B cell (primary cell): Measurements from ENCODE around the gene ATP10A. TPM values are rescaled to one million over a fixed set of nuclear protein-coding genes. Genes with fewer than 3 reads are reported as not detected.

Experiments
- ATAC-seq: fragments of 200-7000 bp; cut with Tn5 transposase; one replicate; pipeline ENCODE4 v1.10.0; 2021; ENCODE audit warnings: low read depth, mild to moderate bottlenecking, moderate number of reproducible peaks, moderate library complexity
- CTCF ChIA-PET: fragments of 350-600 bp; sonication (Branson Sonifier 250); formaldehyde crosslinking; loops from one replicate; lab custom pipeline; 2021; ENCODE audit warnings: antibody characterized with exemption, inconsistent platforms; lab: Charles Lee
- POLR2A ChIA-PET: fragments of 350-600 bp; sonication (Branson Sonifier 250); formaldehyde crosslinking; loops from one replicate; lab custom pipeline; 2021; ENCODE audit warnings: antibody characterized with exemption; lab: Charles Lee
- DNase-seq: peaks from one replicate; pipeline ENCODE4 v3.0.0; 2013
- H2AFZ ChIP-seq: 2 replicates; pipeline ENCODE4 v1.6.1; 2012; ENCODE audit warnings: mild to moderate bottlenecking, low read depth, low read length; ENCODE audit not compliant: insufficient read depth, poor library complexity, severe bottlenecking
- H3K27ac ChIP-seq, 2 donors: 1 replicate in 1 of 2; 2 replicates in 1 of 2; pipeline ENCODE4 v1.5.1; 2012 to 2013; ENCODE audit warnings: low read length in 2 of 2, mild to moderate bottlenecking in 2 of 2, moderate library complexity in 1 of 2
- H3K27me3 ChIP-seq, 4 experiments: fragments of 200-600 bp in 1 of 4; sonication (generic) in 1 of 4; replicated peaks in 1 of 4; 1 replicate in 2 of 4; 2 replicates in 2 of 4; pipeline versions ENCODE4 v1.6.1 to v1.7.0; 2013 to 2016; ENCODE audit warnings: low read length in 3 of 4, mild to moderate bottlenecking in 2 of 4, mixed read lengths in 1 of 4, moderate library complexity in 1 of 4; ENCODE audit not compliant: insufficient read depth in 4 of 4, control insufficient read depth in 3 of 4; ENCODE audit errors: control extremely low read depth in 1 of 4
- H3K36me3 ChIP-seq, 2 experiments: replicated peaks in 1 of 2; 1 replicate in 1 of 2; 2 replicates in 1 of 2; pipeline versions ENCODE4 v1.6.1 to v1.7.1; 2013; ENCODE audit warnings: low read length in 1 of 2; ENCODE audit not compliant: insufficient read depth in 2 of 2, control insufficient read depth in 1 of 2; ENCODE audit errors: control extremely low read depth in 1 of 2, extremely low read depth in 1 of 2
- H3K4me1 ChIP-seq, 2 donors: fragments of 200-600 bp in 1 of 2; sonication (generic) in 1 of 2; 1 replicate in 1 of 2; 2 replicates in 1 of 2; pipeline versions ENCODE4 v1.5.1 to v1.6.1; 2013 to 2017; ENCODE audit warnings: low read length in 2 of 2; ENCODE audit not compliant: control insufficient read depth in 2 of 2, insufficient read depth in 2 of 2
- H3K4me2 ChIP-seq: replicated peaks from 2 replicates; pipeline ENCODE3; 2012; ENCODE audit warnings: mild to moderate bottlenecking, low read depth, low read length; ENCODE audit not compliant: poor library complexity, severe bottlenecking
- H3K4me3 ChIP-seq, 5 experiments: fragments of 200-600 bp in 1 of 5; sonication (generic) in 1 of 5; 1 replicate in 3 of 5; 2 replicates in 2 of 5; pipeline versions ENCODE4 v1.5.1 to v1.7.0; 2011 to 2016; ENCODE audit warnings: low read length in 4 of 5, mild to moderate bottlenecking in 4 of 5, low read depth in 2 of 5, control low read depth in 1 of 5, moderate library complexity in 1 of 5; ENCODE audit not compliant: insufficient read depth in 1 of 5; ENCODE audit errors: control extremely low read depth in 1 of 5, extremely low read depth in 1 of 5
- H3K79me2 ChIP-seq: fragments of 200-600 bp; sonication (generic); one replicate; pipeline ENCODE4 v1.6.0; 2016; ENCODE audit warnings: low read length; ENCODE audit not compliant: control insufficient read depth, insufficient read depth
- H3K9ac ChIP-seq: fragments of 200-600 bp; sonication (generic); 2 replicates; pipeline ENCODE4 v1.6.1; 2017; ENCODE audit warnings: mild to moderate bottlenecking, low read length, moderate library complexity
- H3K9me3 ChIP-seq, 3 donors: one replicate each; pipeline versions ENCODE4 v1.6.1 to v1.7.1; 2013; ENCODE audit warnings: low read length in 2 of 3; ENCODE audit not compliant: control insufficient read depth in 2 of 3, insufficient read depth in 1 of 3; ENCODE audit errors: control extremely low read depth in 1 of 3
- H4K20me1 ChIP-seq: 2 replicates; pipeline ENCODE4 v1.6.0; 2012; ENCODE audit warnings: mild to moderate bottlenecking, low read length; ENCODE audit not compliant: insufficient read depth, control insufficient read depth, poor library complexity, severe bottlenecking
- H3K27ac Mint-ChIP-seq: one replicate; pipeline ENCODE4 v1.8.0; 2021; ENCODE audit warnings: mixed read lengths
- H3K27me3 Mint-ChIP-seq: one replicate; pipeline ENCODE4 v1.8.0; 2021; ENCODE audit warnings: mixed read lengths
- H3K4me1 Mint-ChIP-seq: one replicate; pipeline ENCODE4 v1.8.0; 2021; ENCODE audit warnings: mixed read lengths
- H3K4me3 Mint-ChIP-seq: one replicate; pipeline ENCODE4 v1.8.0; 2021; ENCODE audit warnings: mixed read lengths
- H3K9me3 Mint-ChIP-seq: one replicate; pipeline ENCODE4 v1.8.0; 2022; ENCODE audit warnings: mixed read lengths; ENCODE audit not compliant: insufficient read depth
- EZH2 ChIP-seq: IDR thresholded peaks from 2 replicates; pipeline ENCODE4 v1.6.1; 2012; ENCODE audit warnings: borderline replicate concordance, low read depth, mild to moderate bottlenecking, moderate library complexity, low read length; ENCODE audit not compliant: insufficient read depth, poor library complexity, severe bottlenecking
- WGBS: methylation state at CpG from one replicate; pipeline ENCODE4 v1.1.5; 2013; ENCODE audit warnings: missing lambda C conversion rate; ENCODE audit not compliant: insufficient coverage; 5-methylcytosine and 5-hydroxymethylcytosine counted together
- intact Hi-C: fragments of 100-400 bp; cut with micrococcal nuclease; formaldehyde crosslinking; loops from one replicate; pipeline ENCODE4 v1.10.0; 2022
- polyA plus RNA-seq: library from polyadenylated mRNA; depleted of rRNA; stranded (reverse); fragments of >200 nt; gene quantifications from 2 replicates; pipeline ENCODE4 v1.2.3, GENCODE V29; 2012
- total RNA-seq, 2 donors: library from RNA; stranded (reverse); fragments of 120-200 nt in 1 of 2; gene quantifications; 1 replicate in 1 of 2; 2 replicates in 1 of 2; pipeline versions ENCODE4 v1.2.3 to v1.2.4, GENCODE V29; 2013 to 2022
- TF ChIP-seq, protein P1 (sequence below): fragments of 200-600 bp; IDR thresholded peaks from one replicate; pipeline ENCODE4 v1.8.0; 2022; ENCODE audit warnings: antibody characterized with exemption, mild to moderate bottlenecking

ATP10A gene
- total and polyA plus RNA-seq, 2 donors (not counting 1 experiment from before 2014, with no cell fraction given) = 0.21 to 0.22 TPM

DNA sequence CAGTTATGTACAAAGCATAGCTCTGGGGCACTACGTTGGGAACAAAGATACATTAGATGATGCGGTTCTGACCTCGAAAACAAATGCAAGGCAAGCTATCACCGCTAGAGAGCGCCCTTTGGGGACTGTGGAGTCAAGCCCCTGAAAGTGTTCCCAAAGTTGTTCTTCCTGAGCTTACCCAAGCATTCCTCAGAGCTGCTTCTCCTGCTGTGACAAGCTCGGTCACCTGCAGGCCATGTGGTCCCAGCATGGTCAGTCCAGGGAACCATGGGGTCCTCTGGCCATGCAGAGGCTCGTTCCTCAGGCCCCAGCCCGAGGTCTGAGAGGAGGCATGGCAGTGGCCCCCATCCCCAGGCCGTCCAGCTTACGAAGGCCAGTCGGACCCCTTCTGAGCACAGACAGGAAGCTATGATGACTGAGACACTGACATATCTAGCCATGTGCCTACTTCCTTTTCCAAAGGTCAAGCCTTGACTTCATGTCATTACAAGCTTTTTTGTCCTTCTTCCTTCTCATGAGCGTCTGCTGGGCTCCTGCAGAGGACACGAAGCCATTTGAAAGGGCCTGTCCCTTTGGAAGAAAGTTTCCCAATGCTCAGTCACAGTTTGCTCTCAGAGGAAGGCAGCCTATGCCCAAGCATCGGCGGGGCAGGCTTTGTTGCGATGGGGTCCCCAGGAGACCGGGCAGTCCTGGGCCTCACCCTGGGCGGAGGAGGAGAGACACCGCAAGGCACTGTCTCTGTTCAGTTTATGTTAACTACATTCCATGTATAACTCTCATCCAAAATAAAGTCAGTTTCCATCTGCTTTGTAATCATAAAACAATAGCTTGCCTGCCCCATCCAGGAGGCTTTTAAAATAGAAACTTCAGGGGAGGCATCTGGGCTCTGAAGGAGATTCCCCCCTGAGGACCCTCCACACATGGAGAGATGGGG is 79.3 kb downstream of the ATP10A start:
- Mint-ChIP-seq H3K4me3 (no peak overlapping the region), H3K4me1 (peaks cover 5% of the 10 kb centered on the region), H3K27ac (no peak overlapping the region), H3K9me3 (no peaks in the 10 kb centered on the region), H3K27me3 (peaks cover 21% of the 10 kb centered on the region)
- no peak for ATAC-seq
- Histone ChIP-seq H4K20me1 (no peaks in the 10 kb centered on the region), H3K4me1 (peaks cover 4 to 9% of the 10 kb centered on the region in 2 donors), H3K9me3 (peaks cover 0 to 3% (median 0%) of the 10 kb centered on the region in 3 donors), H3K4me2 (no peak overlapping the region), H3K36me3 (no peaks in the 10 kb centered on the region), H2AFZ (no peak overlapping the region), H3K27me3 (peaks cover 0 to 15% (median 0%) of the 10 kb centered on the region in 4 experiments), H3K9ac (no peak overlapping the region), H3K79me2 (no peaks in the 10 kb centered on the region), H3K4me3 (no peak overlapping the region), H3K27ac (no peak overlapping the region)
- intact Hi-C loops = no loop called here
- ChIA-PET POLR2A (no interaction called here), CTCF (interaction anchor here (0.5 to 1.1 kb wide), 2 partner anchors 74 to 141 kb away, joined by 3 read pairs; no protein-coding TSS in a partner anchor)
- no peak for DNase-seq
- no peak for TF ChIP-seq EZH2
- TF ChIP-seq, protein P1, sequence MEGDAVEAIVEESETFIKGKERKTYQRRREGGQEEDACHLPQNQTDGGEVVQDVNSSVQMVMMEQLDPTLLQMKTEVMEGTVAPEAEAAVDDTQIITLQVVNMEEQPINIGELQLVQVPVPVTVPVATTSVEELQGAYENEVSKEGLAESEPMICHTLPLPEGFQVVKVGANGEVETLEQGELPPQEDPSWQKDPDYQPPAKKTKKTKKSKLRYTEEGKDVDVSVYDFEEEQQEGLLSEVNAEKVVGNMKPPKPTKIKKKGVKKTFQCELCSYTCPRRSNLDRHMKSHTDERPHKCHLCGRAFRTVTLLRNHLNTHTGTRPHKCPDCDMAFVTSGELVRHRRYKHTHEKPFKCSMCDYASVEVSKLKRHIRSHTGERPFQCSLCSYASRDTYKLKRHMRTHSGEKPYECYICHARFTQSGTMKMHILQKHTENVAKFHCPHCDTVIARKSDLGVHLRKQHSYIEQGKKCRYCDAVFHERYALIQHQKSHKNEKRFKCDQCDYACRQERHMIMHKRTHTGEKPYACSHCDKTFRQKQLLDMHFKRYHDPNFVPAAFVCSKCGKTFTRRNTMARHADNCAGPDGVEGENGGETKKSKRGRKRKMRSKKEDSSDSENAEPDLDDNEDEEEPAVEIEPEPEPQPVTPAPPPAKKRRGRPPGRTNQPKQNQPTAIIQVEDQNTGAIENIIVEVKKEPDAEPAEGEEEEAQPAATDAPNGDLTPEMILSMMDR = no peak
- WGBS = 74% methylated on average over 16 of the region's 19 CpGs

DNA sequence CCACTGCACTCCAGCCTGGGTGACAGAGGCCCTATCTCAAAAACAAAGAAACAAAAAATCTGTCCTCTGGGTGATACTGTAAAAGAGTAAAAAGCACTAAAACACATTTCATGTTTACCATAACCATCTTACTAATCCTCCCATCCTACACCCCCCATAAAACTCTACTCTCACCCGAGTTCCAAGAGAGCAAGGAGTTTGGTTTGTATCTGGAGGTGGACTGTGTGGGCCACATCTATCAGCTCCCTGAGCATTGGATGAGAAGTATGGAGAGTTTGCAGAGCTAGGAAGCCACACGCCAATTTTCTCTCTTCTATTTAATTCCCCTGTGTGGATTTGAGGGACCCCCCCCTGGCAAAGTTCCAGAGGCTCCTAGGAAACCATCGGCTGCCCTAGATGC is 80.0 kb downstream of the ATP10A start:
- no peaks in the 10 kb centered on the region for H3K9me3 Mint-ChIP-seq
- no peak overlapping the region for H3K27ac ChIP-seq
- peaks cover 0 to 3% (median 0%) of the 10 kb centered on the region in 3 donors for H3K9me3 ChIP-seq
- intact Hi-C loops = no loop called here
- no peak for ATAC-seq
- H3K27ac Mint-ChIP-seq = no peak overlapping the region
- H3K27me3 Mint-ChIP-seq = peaks cover 17% of the 10 kb centered on the region
- no peak overlapping the region for H2AFZ ChIP-seq
- H3K79me2 ChIP-seq = no peaks in the 10 kb centered on the region
- H4K20me1 ChIP-seq = no peaks in the 10 kb centered on the region
- ChIA-PET CTCF (interaction anchor here (0.5 kb wide), 1 partner anchor 140 kb away, joined by 3 read pairs; no protein-coding TSS in a partner anchor), POLR2A (no interaction called here)
- H3K4me3 Mint-ChIP-seq = no peak overlapping the region
- peaks cover 10 to 13% of the 10 kb centered on the region in 2 donors for H3K4me1 ChIP-seq
- H3K27me3 ChIP-seq = peaks cover 0 to 11% (median 0%) of the 10 kb centered on the region in 4 experiments
- H3K9ac ChIP-seq = no peak overlapping the region
- WGBS = no CpG with 5 or more reads among the region's 3 CpGs
- no peak overlapping the region for H3K4me3 ChIP-seq
- DNase-seq = no peak
- H3K4me1 Mint-ChIP-seq = peaks cover 11% of the 10 kb centered on the region
- H3K4me2 ChIP-seq = no peak overlapping the region
- no peaks in the 10 kb centered on the region for H3K36me3 ChIP-seq
- no peak for TF ChIP-seq EZH2
- TF ChIP-seq, protein P1 = no peak
